Thyroid gland (tissue), 4 donors: ENCODE data around the gene STRBP.

Source experiments
- CTCF ChIP-seq, 6 experiments: fragments of 200-600 bp in 3 of 6; fragments of 450-650 bp in 3 of 6; sonication (generic) in 3 of 6; IDR thresholded peaks; one replicate each; pipeline ENCODE4 v1.5.1; 2016 to 2019; ENCODE audit warnings: antibody characterized with exemption in 6 of 6, mild to moderate bottlenecking in 2 of 6, inconsistent platforms in 1 of 6, moderate library complexity in 1 of 6
- POLR2A ChIP-seq, 2 donors: fragments of 450-650 bp; IDR thresholded peaks; one replicate each; pipeline ENCODE4 v1.6.1; 2017; ENCODE audit warnings: antibody characterized with exemption in 2 of 2, mild to moderate bottlenecking in 2 of 2, moderate library complexity in 1 of 2

GRCh38 chr9:123073441-123073840, 194.9 kb downstream of the STRBP start:
- TF ChIP-seq CTCF (IDR thresholded peaks at IDR 0.05) (no peak), POLR2A (IDR thresholded peaks at IDR 0.05) (no peak)
